Measurements from ENCODE around the gene CD164L2.
A peak's percentile ranks its signal among the peaks of the same experiment; 100 is the strongest.

The CD164L2 gene

DNA sequence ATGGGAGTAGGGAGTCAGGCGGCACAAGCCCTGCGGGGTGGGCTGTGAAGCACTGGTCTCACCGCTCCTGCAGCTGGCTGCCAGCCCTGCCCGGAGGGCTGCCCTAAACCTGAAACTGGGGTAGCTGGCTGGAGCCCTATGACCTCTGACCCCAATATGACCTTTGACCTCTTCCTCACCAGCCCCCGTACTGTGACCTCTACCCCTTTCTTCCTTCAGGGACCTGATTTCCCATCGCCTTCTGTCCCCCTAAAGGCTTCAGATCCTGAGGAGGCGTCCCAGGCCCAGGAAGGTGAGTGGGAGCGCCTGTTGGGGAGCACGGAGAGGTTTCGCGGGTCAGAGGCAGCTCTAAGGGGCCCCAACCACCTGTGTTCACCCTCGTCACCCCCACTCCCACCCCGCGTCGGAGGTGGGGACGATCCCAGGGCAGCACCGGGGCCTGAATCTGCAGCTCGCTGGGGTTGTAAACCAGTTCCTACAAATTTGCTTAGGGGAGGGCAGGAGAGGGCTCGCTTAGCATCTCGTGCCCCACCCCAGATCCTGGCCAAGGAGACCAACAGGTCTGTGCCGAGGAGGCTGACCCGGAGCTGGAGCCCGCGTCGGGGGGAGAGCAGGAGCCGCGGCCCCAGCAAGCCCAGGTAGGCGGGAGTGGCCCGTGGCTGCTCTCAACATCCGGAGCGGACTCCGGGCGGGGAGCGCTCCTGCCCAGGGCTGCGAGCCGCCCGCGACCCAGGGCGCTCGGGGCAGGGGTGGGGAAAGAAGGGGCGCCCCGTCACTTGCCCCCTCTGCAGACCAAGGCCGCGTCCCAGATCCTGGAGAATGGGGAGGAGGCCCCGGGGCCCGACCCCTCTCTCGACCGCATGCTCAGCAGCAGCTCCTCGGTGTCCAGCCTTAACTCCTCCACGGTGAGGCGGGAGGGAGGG, 34.0 kb downstream of the CD164L2 start (continued):
- TF ChIP-seq, protein P1, sequence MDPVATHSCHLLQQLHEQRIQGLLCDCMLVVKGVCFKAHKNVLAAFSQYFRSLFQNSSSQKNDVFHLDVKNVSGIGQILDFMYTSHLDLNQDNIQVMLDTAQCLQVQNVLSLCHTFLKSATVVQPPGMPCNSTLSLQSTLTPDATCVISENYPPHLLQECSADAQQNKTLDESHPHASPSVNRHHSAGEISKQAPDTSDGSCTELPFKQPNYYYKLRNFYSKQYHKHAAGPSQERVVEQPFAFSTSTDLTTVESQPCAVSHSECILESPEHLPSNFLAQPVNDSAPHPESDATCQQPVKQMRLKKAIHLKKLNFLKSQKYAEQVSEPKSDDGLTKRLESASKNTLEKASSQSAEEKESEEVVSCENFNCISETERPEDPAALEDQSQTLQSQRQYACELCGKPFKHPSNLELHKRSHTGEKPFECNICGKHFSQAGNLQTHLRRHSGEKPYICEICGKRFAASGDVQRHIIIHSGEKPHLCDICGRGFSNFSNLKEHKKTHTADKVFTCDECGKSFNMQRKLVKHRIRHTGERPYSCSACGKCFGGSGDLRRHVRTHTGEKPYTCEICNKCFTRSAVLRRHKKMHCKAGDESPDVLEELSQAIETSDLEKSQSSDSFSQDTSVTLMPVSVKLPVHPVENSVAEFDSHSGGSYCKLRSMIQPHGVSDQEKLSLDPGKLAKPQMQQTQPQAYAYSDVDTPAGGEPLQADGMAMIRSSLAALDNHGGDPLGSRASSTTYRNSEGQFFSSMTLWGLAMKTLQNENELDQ (tag by site-specific recombination; IDR thresholded peaks at IDR 0.05; ENCODE audit: low read depth): no peak
- TF ChIP-seq, protein P2, sequence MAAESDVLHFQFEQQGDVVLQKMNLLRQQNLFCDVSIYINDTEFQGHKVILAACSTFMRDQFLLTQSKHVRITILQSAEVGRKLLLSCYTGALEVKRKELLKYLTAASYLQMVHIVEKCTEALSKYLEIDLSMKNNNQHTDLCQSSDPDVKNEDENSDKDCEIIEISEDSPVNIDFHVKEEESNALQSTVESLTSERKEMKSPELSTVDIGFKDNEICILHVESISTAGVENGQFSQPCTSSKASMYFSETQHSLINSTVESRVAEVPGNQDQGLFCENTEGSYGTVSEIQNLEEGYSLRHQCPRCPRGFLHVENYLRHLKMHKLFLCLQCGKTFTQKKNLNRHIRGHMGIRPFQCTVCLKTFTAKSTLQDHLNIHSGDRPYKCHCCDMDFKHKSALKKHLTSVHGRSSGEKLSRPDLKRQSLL (tag by site-specific recombination; IDR thresholded peaks at IDR 0.05): peak; percentile 77
- TF ChIP-seq ZNF677 (tag by site-specific recombination; IDR thresholded peaks at IDR 0.05) (no peak), ZNF426 (tag by site-specific recombination; IDR thresholded peaks at IDR 0.05) (no peak), ZIC2 (tag by site-specific recombination; IDR thresholded peaks at IDR 0.05) (no peak), SALL2 (tag by site-specific recombination; IDR thresholded peaks at IDR 0.05; ENCODE audit: borderline replicate concordance) (no peak), ZNF157 (tag by site-specific recombination; IDR thresholded peaks at IDR 0.05) (no peak), ZNF169 (tag by site-specific recombination; IDR thresholded peaks at IDR 0.05) (no peak), ZSCAN30 (tag by site-specific recombination; IDR thresholded peaks at IDR 0.05) (no peak), ZNF529 (tag by site-specific recombination; IDR thresholded peaks at IDR 0.05; ENCODE audit: insufficient replicate concordance) (no peak), ZNF664 (tag by site-specific recombination; IDR thresholded peaks at IDR 0.05) (no peak), SP2 (tag by site-specific recombination; IDR thresholded peaks at IDR 0.05) (peak; percentile 59), KLF9 (tag by site-specific recombination; IDR thresholded peaks at IDR 0.05; ENCODE audit: low read depth) (0 out of 2 replicates have a peak, but pooled peaks have one; percentile 27), SCRT2 (tag by site-specific recombination; IDR thresholded peaks at IDR 0.05) (peak; percentile 98), ZNF23 (tag by site-specific recombination; IDR thresholded peaks at IDR 0.05; ENCODE audit: borderline replicate concordance) (no peak), ZNF596 (tag by site-specific recombination; IDR thresholded peaks at IDR 0.05) (no peak), GLIS2 (tag by site-specific recombination; IDR thresholded peaks at IDR 0.05) (peak; percentile 71), ZNF530 (tag by site-specific recombination; IDR thresholded peaks at IDR 0.05; ENCODE audit: low read depth) (no peak)
- TF ChIP-seq, protein P3, sequence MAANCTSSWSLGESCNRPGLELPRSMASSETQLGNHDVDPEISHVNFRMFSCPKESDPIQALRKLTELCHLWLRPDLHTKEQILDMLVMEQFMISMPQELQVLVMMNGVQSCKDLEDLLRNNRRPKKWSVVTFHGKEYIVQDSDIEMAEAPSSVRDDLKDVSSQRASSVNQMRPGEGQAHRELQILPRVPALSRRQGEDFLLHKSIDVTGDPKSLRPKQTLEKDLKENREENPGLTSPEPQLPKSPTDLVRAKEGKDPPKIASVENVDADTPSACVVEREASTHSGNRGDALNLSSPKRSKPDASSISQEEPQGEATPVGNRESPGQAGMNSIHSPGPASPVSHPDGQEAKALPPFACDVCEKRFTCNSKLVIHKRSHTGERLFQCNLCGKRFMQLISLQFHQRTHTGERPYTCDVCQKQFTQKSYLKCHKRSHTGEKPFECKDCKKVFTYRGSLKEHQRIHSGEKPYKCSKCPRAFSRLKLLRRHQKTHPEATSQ (tag by site-specific recombination; IDR thresholded peaks at IDR 0.05): no peak
- TF ChIP-seq, protein P4, sequence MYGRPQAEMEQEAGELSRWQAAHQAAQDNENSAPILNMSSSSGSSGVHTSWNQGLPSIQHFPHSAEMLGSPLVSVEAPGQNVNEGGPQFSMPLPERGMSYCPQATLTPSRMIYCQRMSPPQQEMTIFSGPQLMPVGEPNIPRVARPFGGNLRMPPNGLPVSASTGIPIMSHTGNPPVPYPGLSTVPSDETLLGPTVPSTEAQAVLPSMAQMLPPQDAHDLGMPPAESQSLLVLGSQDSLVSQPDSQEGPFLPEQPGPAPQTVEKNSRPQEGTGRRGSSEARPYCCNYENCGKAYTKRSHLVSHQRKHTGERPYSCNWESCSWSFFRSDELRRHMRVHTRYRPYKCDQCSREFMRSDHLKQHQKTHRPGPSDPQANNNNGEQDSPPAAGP (tag by site-specific recombination; IDR thresholded peaks at IDR 0.05): peak; percentile 58; the same call in 1 of the 2 replicates
- TF ChIP-seq, protein P5, sequence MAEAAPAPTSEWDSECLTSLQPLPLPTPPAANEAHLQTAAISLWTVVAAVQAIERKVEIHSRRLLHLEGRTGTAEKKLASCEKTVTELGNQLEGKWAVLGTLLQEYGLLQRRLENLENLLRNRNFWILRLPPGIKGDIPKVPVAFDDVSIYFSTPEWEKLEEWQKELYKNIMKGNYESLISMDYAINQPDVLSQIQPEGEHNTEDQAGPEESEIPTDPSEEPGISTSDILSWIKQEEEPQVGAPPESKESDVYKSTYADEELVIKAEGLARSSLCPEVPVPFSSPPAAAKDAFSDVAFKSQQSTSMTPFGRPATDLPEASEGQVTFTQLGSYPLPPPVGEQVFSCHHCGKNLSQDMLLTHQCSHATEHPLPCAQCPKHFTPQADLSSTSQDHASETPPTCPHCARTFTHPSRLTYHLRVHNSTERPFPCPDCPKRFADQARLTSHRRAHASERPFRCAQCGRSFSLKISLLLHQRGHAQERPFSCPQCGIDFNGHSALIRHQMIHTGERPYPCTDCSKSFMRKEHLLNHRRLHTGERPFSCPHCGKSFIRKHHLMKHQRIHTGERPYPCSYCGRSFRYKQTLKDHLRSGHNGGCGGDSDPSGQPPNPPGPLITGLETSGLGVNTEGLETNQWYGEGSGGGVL (tag by site-specific recombination; IDR thresholded peaks at IDR 0.05): peak; percentile 53; the same call in 1 of the 2 replicates
- TF ChIP-seq, protein P6, sequence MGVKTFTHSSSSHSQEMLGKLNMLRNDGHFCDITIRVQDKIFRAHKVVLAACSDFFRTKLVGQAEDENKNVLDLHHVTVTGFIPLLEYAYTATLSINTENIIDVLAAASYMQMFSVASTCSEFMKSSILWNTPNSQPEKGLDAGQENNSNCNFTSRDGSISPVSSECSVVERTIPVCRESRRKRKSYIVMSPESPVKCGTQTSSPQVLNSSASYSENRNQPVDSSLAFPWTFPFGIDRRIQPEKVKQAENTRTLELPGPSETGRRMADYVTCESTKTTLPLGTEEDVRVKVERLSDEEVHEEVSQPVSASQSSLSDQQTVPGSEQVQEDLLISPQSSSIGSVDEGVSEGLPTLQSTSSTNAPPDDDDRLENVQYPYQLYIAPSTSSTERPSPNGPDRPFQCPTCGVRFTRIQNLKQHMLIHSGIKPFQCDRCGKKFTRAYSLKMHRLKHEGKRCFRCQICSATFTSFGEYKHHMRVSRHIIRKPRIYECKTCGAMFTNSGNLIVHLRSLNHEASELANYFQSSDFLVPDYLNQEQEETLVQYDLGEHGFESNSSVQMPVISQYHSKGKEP (tag by site-specific recombination; IDR thresholded peaks at IDR 0.05): no peak
- TF ChIP-seq, protein P7, sequence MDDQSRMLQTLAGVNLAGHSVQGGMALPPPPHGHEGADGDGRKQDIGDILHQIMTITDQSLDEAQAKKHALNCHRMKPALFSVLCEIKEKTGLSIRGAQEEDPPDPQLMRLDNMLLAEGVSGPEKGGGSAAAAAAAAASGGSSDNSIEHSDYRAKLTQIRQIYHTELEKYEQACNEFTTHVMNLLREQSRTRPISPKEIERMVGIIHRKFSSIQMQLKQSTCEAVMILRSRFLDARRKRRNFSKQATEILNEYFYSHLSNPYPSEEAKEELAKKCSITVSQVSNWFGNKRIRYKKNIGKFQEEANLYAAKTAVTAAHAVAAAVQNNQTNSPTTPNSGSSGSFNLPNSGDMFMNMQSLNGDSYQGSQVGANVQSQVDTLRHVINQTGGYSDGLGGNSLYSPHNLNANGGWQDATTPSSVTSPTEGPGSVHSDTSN (CRISPR knock-in tag; IDR thresholded peaks at IDR 0.05): 0 out of 2 replicates have a peak, but pooled peaks have one; percentile 58
- TF ChIP-seq, protein P8, sequence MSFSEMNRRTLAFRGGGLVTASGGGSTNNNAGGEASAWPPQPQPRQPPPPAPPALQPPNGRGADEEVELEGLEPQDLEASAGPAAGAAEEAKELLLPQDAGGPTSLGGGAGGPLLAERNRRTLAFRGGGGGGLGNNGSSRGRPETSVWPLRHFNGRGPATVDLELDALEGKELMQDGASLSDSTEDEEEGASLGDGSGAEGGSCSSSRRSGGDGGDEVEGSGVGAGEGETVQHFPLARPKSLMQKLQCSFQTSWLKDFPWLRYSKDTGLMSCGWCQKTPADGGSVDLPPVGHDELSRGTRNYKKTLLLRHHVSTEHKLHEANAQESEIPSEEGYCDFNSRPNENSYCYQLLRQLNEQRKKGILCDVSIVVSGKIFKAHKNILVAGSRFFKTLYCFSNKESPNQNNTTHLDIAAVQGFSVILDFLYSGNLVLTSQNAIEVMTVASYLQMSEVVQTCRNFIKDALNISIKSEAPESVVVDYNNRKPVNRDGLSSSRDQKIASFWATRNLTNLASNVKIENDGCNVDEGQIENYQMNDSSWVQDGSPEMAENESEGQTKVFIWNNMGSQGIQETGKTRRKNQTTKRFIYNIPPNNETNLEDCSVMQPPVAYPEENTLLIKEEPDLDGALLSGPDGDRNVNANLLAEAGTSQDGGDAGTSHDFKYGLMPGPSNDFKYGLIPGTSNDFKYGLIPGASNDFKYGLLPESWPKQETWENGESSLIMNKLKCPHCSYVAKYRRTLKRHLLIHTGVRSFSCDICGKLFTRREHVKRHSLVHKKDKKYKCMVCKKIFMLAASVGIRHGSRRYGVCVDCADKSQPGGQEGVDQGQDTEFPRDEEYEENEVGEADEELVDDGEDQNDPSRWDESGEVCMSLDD (tag by site-specific recombination; IDR thresholded peaks at IDR 0.05): peak; percentile 40; the same call in 1 of the 2 replicates

Measured in HEK293 (cell line).